ENCODE measurements around the gene CTSV. TPM values are rescaled to one million over a fixed set of nuclear protein-coding genes. Genes with fewer than 3 reads are reported as not detected.
"Not testable (repeated sequence)": the region's sequence is repeated elsewhere in the genome, so short reads cannot be mapped to it uniquely, and the experiment has no call there.

Gene CTSV
- total RNA-seq, 1 experiment from 2014 or later, result 127 TPM

- Mint-ChIP-seq H3K9me3 (ENCODE audit: unreplicated experiment) (peaks cover 9% of the 10 kb centered on the region), H3K4me1 (ENCODE audit: low read depth, unreplicated experiment) (peaks cover 6% of the 10 kb centered on the region), H3K36me3 (ENCODE audit: insufficient read depth, unreplicated experiment) (no peaks in the 10 kb centered on the region), H3K4me3 (ENCODE audit: unreplicated experiment) (no peak overlapping the region), H3K27me3 (ENCODE audit: insufficient read depth, unreplicated experiment) (no peaks in the 10 kb centered on the region), H3K27ac (ENCODE audit: unreplicated experiment) (no peak overlapping the region)
- peaks cover 27% of the 10 kb centered on the region for H3K4me1 ChIP-seq
- ChIA-PET CTCF (no interaction called here), POLR2A (interaction anchor here (0.5 kb wide), 1 partner anchor 19 kb away, joined by 3 read pairs; no protein-coding TSS in a partner anchor)
- H3K36me3 ChIP-seq (ENCODE audit: control insufficient read depth, insufficient read depth, low read length), result no peaks in the 10 kb centered on the region
- no peaks in the 10 kb centered on the region; the same call in 1 of the 2 replicates for H3K9me3 ChIP-seq
- H3K4me3 ChIP-seq (ENCODE audit: low read depth, low read length), result no peak overlapping the region
- intact Hi-C loops (cut with micrococcal nuclease; ENCODE audit: unreplicated experiment), result no loop called here
- no TSS peak for BruUV-seq (replicated peaks)
- no peak for TF ChIP-seq CTCF (IDR thresholded peaks at IDR 0.05; ENCODE audit: insufficient read depth in 1 of 2, low read depth in 1 of 2, low read length in 1 of 2, severe bottlenecking in 1 of 2, unreplicated experiment in 1 of 2)
- H3K27me3 ChIP-seq (replicated peaks; ENCODE audit: control insufficient read depth, insufficient read depth, low read length), result no peaks in the 10 kb centered on the region
- DNase-seq, result no peak
Measured at GRCh38 chr9:97060796-97061195, 21.9 kb upstream of the CTSV start.

- H3K36me3 Mint-ChIP-seq (ENCODE audit: insufficient read depth, unreplicated experiment), result no peaks in the 10 kb centered on the region
- no peaks in the 10 kb centered on the region for H3K27me3 Mint-ChIP-seq (ENCODE audit: insufficient read depth, unreplicated experiment)
- intact Hi-C loops (cut with micrococcal nuclease; ENCODE audit: unreplicated experiment), result no loop called here
- Histone ChIP-seq H3K36me3 (ENCODE audit: control insufficient read depth, insufficient read depth, low read length) (no peaks in the 10 kb centered on the region), H3K9me3 (no peaks in the 10 kb centered on the region; the same call in 1 of the 2 replicates), H3K4me3 (ENCODE audit: low read depth, low read length) (no peak overlapping the region), H3K27me3 (replicated peaks; ENCODE audit: control insufficient read depth, insufficient read depth, low read length) (no peaks in the 10 kb centered on the region), H3K4me1 (peaks cover 27% of the 10 kb centered on the region)
- H3K27ac Mint-ChIP-seq (ENCODE audit: unreplicated experiment), result no peak overlapping the region
- DNase-seq, result no peak
- no TSS peak for BruUV-seq (replicated peaks)
- ChIA-PET POLR2A (no interaction called here), CTCF (no interaction called here)
- no peaks in the 10 kb centered on the region for H3K9me3 Mint-ChIP-seq (ENCODE audit: unreplicated experiment)
- peaks cover 6% of the 10 kb centered on the region for H3K4me1 Mint-ChIP-seq (ENCODE audit: low read depth, unreplicated experiment)
- no peak overlapping the region for H3K4me3 Mint-ChIP-seq (ENCODE audit: unreplicated experiment)
- no peak for TF ChIP-seq CTCF (IDR thresholded peaks at IDR 0.05; ENCODE audit: insufficient read depth in 1 of 2, low read depth in 1 of 2, low read length in 1 of 2, severe bottlenecking in 1 of 2, unreplicated experiment in 1 of 2)
Measured at GRCh38 chr9:97059626-97060025, 20.7 kb upstream of the CTSV start.

- H3K4me1 ChIP-seq, result peaks cover 11% of the 10 kb centered on the region
- intact Hi-C loops (cut with micrococcal nuclease; ENCODE audit: unreplicated experiment), result no loop called here
- H3K27me3 ChIP-seq (replicated peaks; ENCODE audit: control insufficient read depth, insufficient read depth, low read length), result no peaks in the 10 kb centered on the region
- ChIA-PET POLR2A (no interaction called here), CTCF (no interaction called here)
- TF ChIP-seq CTCF (IDR thresholded peaks at IDR 0.05; ENCODE audit: insufficient read depth in 1 of 2, low read depth in 1 of 2, low read length in 1 of 2, severe bottlenecking in 1 of 2, unreplicated experiment in 1 of 2), result no peak
- Mint-ChIP-seq H3K4me3 (ENCODE audit: unreplicated experiment) (no peak overlapping the region), H3K27ac (ENCODE audit: unreplicated experiment) (no peak overlapping the region), H3K4me1 (ENCODE audit: low read depth, unreplicated experiment) (peaks cover 9% of the 10 kb centered on the region), H3K9me3 (ENCODE audit: unreplicated experiment) (no peaks in the 10 kb centered on the region), H3K27me3 (ENCODE audit: insufficient read depth, unreplicated experiment) (no peaks in the 10 kb centered on the region), H3K36me3 (ENCODE audit: insufficient read depth, unreplicated experiment) (no peaks in the 10 kb centered on the region)
- no peak for DNase-seq
- BruUV-seq (replicated peaks), result no TSS peak
- H3K36me3 ChIP-seq (ENCODE audit: control insufficient read depth, insufficient read depth, low read length), result no peaks in the 10 kb centered on the region
- no peak overlapping the region for H3K4me3 ChIP-seq (ENCODE audit: low read depth, low read length)
- H3K9me3 ChIP-seq, result no peaks in the 10 kb centered on the region
Measured at GRCh38 chr9:97057651-97058050, 18.7 kb upstream of the CTSV start.

- H3K27me3 ChIP-seq (replicated peaks; ENCODE audit: control insufficient read depth, insufficient read depth, low read length); H3K4me1 ChIP-seq; H3K27me3 Mint-ChIP-seq (ENCODE audit: insufficient read depth, unreplicated experiment); intact Hi-C loops (cut with micrococcal nuclease; ENCODE audit: unreplicated experiment); H3K36me3 Mint-ChIP-seq (ENCODE audit: insufficient read depth, unreplicated experiment); DNase-seq; H3K4me3 ChIP-seq (ENCODE audit: low read depth, low read length); H3K27ac Mint-ChIP-seq (ENCODE audit: unreplicated experiment); H3K9me3 ChIP-seq; BruUV-seq (replicated peaks); H3K36me3 ChIP-seq (ENCODE audit: control insufficient read depth, insufficient read depth, low read length); H3K9me3 Mint-ChIP-seq (ENCODE audit: unreplicated experiment); CTCF ChIA-PET; H3K4me3 Mint-ChIP-seq (ENCODE audit: unreplicated experiment): not testable (repeated sequence)
- POLR2A ChIA-PET, result interaction anchor here (0.6 kb wide), 1 partner anchor 17 kb away, joined by 3 read pairs; no protein-coding TSS in a partner anchor
- peaks cover 12% of the 10 kb centered on the region for H3K4me1 Mint-ChIP-seq (ENCODE audit: low read depth, unreplicated experiment)
Measured at GRCh38 chr9:97055891-97056290, 16.9 kb upstream of the CTSV start.

Data from Caco-2 (cell line).